Adrenal gland (tissue), 5 donors: Measurements from ENCODE around the gene SIRPD.

Source experiments
- CTCF ChIP-seq, 6 experiments: fragments of 450-650 bp in 4 of 6; fragments of 200-600 bp in 2 of 6; sonication (generic) in 1 of 6; IDR thresholded peaks; 1 replicate in 5 of 6; 2 replicates in 1 of 6; pipeline versions ENCODE4 v1.5.1 to v1.8.0; 2016 to 2021; ENCODE audit warnings: antibody characterized with exemption in 6 of 6, mild to moderate bottlenecking in 2 of 6, moderate library complexity in 1 of 6
- POLR2A ChIP-seq, 2 donors: fragments of 450-650 bp; IDR thresholded peaks; one replicate each; pipeline ENCODE4 v1.6.1; 2017; ENCODE audit warnings: antibody characterized with exemption in 2 of 2, mild to moderate bottlenecking in 2 of 2, moderate library complexity in 1 of 2
- donor health status: DM: no; HTN: no; CAD: no.

DNA sequence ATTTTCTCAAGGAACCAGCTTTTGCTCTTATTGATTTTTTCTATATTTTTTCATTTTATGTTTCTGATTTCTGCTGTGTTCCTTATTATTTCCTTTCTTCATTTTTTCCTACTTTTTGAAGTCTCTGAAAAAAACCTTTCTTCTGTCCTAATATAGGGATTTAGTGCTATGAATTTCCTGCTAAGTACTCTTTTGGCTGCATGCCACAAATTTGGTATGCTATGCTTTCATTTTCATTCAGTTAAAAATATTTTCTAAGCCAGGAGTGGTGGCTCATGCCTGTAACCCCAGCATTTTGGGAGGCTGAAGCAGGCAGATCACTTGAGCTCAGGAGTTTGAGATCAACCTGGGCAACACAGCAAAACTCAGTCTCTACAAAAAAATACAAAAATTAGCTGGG lies 30.6 kb downstream of the SIRPD start:
- TF ChIP-seq CTCF (IDR thresholded peaks at IDR 0.05) (no peak), POLR2A (IDR thresholded peaks at IDR 0.05) (no peak)
